Glutamatergic neuron (in vitro differentiated cells): ENCODE data around the gene ZNF398. TPM values are rescaled to one million over a fixed set of nuclear protein-coding genes. Genes with fewer than 3 reads are reported as not detected.

ENCODE experiments used
- DNase-seq: peaks from one replicate; pipeline ENCODE4 v3.0.0; 2022
- H3K27ac Mint-ChIP-seq: one replicate; pipeline ENCODE4 v1.8.0; 2020; ENCODE audit warnings: mild to moderate bottlenecking, mixed read lengths, inconsistent platforms; ENCODE audit not compliant: unreplicated experiment
- H3K27me3 Mint-ChIP-seq: one replicate; pipeline ENCODE4 v1.8.0; 2020; ENCODE audit warnings: mild to moderate bottlenecking, moderate library complexity, mixed read lengths, inconsistent platforms; ENCODE audit not compliant: unreplicated experiment
- H3K36me3 Mint-ChIP-seq: one replicate; pipeline ENCODE4 v1.8.0; 2020; ENCODE audit warnings: mild to moderate bottlenecking, mixed read lengths, inconsistent platforms; ENCODE audit not compliant: unreplicated experiment
- H3K4me1 Mint-ChIP-seq: one replicate; pipeline ENCODE4 v1.8.0; 2020; ENCODE audit warnings: mild to moderate bottlenecking, low read depth, mixed read lengths, inconsistent platforms; ENCODE audit not compliant: unreplicated experiment
- H3K4me3 Mint-ChIP-seq: one replicate; pipeline ENCODE4 v1.8.0; 2020; ENCODE audit warnings: mild to moderate bottlenecking, mixed read lengths, inconsistent platforms; ENCODE audit not compliant: unreplicated experiment
- H3K9me3 Mint-ChIP-seq: one replicate; pipeline ENCODE4 v1.8.0; 2020; ENCODE audit warnings: mild to moderate bottlenecking, moderate library complexity, mixed read lengths, inconsistent platforms; ENCODE audit not compliant: unreplicated experiment
- total RNA-seq: library from RNA; stranded (reverse); fragmentation: NEBNext Ultra II Directional; extraction: Animal tissue kit (Norgen Biotek cat#: 25700); gene quantifications from one replicate; pipeline ENCODE4 v1.2.1, GENCODE V29; 2021; ENCODE audit not compliant: unreplicated experiment
- TF ChIP-seq, protein P1 (sequence below): fragments of 200-600 bp; sonication (generic); IDR thresholded peaks from one replicate; pipeline ENCODE4 v1.5.0; 2021; ENCODE audit not compliant: partially characterized antibody, unreplicated experiment

Gene ZNF398
- total RNA-seq, 1 donor from 2014 or later = 13.9 TPM

DNA sequence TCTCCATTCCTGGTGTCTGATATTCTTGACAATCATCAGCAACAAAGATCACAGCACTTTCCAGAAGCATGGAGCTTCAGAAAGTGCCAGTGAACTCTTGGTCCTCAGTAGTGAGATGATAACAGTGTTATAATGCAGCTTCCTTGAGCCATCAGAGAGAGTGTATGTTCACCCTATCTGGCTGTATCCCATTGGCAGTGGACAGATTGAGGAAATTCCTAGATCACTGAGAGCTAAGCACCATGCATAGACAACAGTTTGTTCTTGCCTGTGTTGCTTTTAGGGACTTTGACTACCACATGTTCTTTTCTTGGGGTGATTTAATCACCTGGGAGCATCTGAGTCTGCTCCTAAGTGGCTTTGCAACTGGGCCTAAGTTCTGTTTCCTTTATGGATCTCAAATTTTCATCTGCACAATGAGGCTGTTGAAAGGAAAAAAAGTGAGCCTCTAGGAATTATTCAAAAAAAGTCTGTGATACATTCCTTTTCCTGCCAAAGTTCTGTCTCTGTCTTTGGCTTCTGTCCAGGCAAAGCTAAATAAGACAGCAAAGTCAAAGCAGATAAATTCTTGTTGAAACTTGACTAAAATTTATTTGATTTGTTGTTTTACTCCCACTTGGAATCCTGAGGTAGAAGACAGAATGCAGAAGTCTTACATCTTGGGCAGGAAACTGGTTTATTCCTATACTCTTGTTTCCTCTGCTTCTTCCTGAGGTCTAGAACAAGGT, 33.6 kb downstream of the ZNF398 start:
- Mint-ChIP-seq H3K27ac (no peak overlapping the region), H3K4me1 (no peaks in the 10 kb centered on the region), H3K27me3 (peaks cover 4% of the 10 kb centered on the region), H3K9me3 (no peaks in the 10 kb centered on the region), H3K4me3 (no peak overlapping the region), H3K36me3 (no peaks in the 10 kb centered on the region)
- no peak for DNase-seq
- TF ChIP-seq, protein P1, sequence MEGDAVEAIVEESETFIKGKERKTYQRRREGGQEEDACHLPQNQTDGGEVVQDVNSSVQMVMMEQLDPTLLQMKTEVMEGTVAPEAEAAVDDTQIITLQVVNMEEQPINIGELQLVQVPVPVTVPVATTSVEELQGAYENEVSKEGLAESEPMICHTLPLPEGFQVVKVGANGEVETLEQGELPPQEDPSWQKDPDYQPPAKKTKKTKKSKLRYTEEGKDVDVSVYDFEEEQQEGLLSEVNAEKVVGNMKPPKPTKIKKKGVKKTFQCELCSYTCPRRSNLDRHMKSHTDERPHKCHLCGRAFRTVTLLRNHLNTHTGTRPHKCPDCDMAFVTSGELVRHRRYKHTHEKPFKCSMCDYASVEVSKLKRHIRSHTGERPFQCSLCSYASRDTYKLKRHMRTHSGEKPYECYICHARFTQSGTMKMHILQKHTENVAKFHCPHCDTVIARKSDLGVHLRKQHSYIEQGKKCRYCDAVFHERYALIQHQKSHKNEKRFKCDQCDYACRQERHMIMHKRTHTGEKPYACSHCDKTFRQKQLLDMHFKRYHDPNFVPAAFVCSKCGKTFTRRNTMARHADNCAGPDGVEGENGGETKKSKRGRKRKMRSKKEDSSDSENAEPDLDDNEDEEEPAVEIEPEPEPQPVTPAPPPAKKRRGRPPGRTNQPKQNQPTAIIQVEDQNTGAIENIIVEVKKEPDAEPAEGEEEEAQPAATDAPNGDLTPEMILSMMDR = no peak

DNA sequence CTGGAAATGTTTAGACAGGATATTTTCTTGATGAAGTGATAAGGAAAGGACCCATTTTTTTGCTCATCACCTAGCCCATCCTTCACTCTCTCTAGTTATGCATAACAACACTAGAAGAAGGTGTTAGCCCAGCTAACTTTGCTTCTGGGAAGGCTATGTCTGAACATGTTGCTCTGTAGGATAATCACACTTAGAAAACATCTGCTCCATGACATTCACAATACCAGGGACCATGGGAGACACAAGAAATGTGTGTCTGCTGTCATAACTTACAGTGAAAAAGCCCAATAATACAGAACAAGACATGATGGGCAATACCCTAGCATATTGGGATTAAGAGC, 34.2 kb downstream of the ZNF398 start:
- Mint-ChIP-seq H3K4me3 (no peak overlapping the region), H3K4me1 (no peaks in the 10 kb centered on the region), H3K27ac (no peak overlapping the region), H3K9me3 (no peaks in the 10 kb centered on the region), H3K27me3 (peaks cover 4% of the 10 kb centered on the region), H3K36me3 (no peaks in the 10 kb centered on the region)
- TF ChIP-seq, protein P1 = no peak
- DNase-seq = no peak

DNA sequence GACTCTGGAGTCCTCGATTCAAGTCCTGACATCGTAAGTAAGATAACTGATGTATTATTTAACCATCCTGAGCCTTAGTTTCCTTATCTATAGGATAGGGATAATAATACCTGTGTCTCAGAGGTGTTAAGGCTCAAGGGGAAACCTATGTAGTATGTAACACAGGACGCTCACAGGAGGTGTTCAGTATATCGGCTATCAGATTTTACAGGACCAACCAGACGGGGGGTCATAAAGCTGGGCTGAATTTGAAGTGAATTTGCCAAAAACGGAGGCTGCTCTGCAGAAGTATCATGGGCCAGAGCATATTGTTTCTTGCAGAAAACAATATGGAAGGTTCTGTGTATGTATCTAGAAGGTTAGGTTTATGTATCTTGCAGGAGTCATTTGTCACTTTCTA, 37.0 kb downstream of the ZNF398 start:
- TF ChIP-seq, protein P1 = no peak
- H3K4me1 Mint-ChIP-seq = no peaks in the 10 kb centered on the region
- no peak overlapping the region for H3K4me3 Mint-ChIP-seq
- no peak for DNase-seq
- no peaks in the 10 kb centered on the region for H3K9me3 Mint-ChIP-seq
- H3K36me3 Mint-ChIP-seq = no peaks in the 10 kb centered on the region
- H3K27ac Mint-ChIP-seq = no peak overlapping the region
- peaks cover 2% of the 10 kb centered on the region for H3K27me3 Mint-ChIP-seq

DNA sequence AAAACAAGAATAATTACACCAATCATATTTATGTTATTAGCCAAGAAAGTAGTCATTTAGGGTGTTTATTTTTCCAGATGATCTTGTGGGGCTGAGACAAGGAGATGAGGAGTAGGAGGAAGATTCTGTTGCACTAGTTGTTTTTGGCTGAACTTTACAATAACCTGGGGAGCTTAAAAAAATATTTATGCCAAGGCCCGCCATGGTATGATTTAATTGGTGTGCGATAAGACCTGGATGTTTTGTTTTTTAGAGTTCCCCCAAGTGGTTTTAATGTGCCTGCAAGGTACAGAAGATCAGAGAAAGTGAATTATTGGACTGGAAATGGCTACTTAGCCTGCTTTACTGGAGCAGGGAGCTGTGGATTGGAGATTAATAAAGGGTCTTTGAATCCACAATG, 41.0 kb downstream of the ZNF398 start:
- Mint-ChIP-seq H3K9me3 (peaks cover 2% of the 10 kb centered on the region), H3K27me3 (peaks cover 2% of the 10 kb centered on the region), H3K4me3 (no peak overlapping the region), H3K4me1 (no peaks in the 10 kb centered on the region), H3K36me3 (no peaks in the 10 kb centered on the region), H3K27ac (no peak overlapping the region)
- DNase-seq = no peak
- TF ChIP-seq, protein P1 = no peak

DNA sequence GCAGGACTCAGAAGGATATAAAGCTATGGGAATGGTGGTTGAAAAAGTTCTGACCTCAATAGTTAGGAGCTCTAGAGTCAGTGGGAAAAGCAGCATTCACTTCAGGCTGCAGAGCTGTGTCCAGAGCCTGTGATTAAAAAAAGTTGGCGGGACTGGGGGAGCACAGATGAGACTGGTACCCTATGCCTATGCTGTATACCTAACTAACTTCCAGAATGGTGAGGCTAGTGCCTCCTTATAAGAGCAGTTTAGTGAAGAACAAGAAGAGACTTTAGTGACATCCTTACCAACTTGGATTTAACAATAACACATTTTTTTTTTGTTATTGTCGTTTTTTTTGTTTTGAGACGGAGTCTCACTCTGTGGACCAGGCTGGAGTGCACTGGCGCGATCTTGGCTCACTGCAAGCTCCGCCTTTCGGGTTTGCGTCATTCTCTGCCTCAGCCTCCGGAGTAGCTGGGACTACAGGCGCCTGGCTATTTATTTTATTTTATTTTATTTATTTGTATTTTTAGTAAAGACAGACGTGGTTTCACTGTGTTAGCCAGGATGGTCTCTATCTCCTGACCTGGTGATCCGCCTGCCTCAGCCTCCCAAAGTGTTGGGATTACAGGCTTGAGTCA, 41.5 kb downstream of the ZNF398 start:
- DNase-seq = no peak
- TF ChIP-seq, protein P1 = no peak
- Mint-ChIP-seq H3K27me3 (peaks cover 2% of the 10 kb centered on the region), H3K4me3 (no peak overlapping the region), H3K9me3 (peaks cover 2% of the 10 kb centered on the region), H3K27ac (no peak overlapping the region), H3K36me3 (no peaks in the 10 kb centered on the region), H3K4me1 (no peaks in the 10 kb centered on the region)
